Activated CD4-positive, CD25-positive, alpha-beta regulatory T cell treated with anti-CD3 and anti-CD28 coated beads, Interleukin-2, amount 50 U/mL, for 72 hours (primary cell): ENCODE data around the gene ZCCHC2.

ENCODE experiments used
- DNase-seq: peaks from one replicate; pipeline ENCODE4 v3.0.0; 2021

ZCCHC2 gene

GRCh38 chr18:62539284-62540165 lies 16.7 kb downstream of the ZCCHC2 start:
- DNase-seq, result no peak

DNA sequence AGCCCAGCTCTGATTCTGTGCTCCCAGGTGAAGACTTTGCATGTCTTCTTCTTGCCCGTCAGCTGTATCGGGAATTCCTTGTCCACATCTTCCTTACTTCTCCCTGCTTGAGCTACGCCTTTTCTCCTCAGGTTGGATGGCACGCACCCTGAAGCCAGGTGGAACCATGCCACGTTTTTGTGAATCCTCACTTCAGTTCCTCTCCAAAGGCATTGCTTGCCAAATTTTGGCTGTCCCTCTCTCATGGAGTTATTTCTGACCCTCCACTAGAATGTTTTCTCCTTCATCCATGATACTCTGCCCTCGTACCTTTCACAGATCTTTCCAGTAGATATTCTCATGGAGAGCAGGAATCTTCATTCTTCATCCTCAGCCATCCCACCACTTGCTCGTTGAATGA lies 20.2 kb downstream of the ZCCHC2 start:
- DNase-seq, result no peak

DNA sequence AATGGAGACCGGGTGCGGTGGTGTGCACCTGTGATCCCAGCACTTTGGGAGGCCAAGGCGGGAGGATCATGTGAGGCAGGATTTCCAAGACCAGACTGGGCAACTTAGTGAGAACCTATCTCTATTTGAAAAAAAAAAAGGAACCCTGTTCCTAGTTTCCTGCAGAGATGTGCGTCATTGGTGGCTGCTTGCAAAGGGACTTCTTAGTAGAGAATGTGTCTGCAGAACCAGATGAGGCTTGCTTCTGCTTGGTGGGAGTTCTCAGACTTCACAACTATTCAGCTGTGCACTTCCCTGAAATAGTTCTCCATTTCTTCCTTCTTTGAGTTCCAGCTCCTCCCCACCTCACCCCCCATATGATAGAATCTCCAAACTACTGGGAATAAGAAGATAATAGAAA lies 22.3 kb downstream of the ZCCHC2 start:
- no peak for DNase-seq

- DNase-seq, result no peak
Measured at GRCh38 chr18:62549755-62550154, 26.9 kb downstream of the ZCCHC2 start.

GRCh38 chr18:62550746-62551145 lies 27.9 kb downstream of the ZCCHC2 start:
- DNase-seq, result no peak

GRCh38 chr18:62551972-62552513 lies 29.2 kb downstream of the ZCCHC2 start:
- DNase-seq, result no peak

GRCh38 chr18:62554061-62554815 lies 31.4 kb downstream of the ZCCHC2 start:
- no peak for DNase-seq

DNA sequence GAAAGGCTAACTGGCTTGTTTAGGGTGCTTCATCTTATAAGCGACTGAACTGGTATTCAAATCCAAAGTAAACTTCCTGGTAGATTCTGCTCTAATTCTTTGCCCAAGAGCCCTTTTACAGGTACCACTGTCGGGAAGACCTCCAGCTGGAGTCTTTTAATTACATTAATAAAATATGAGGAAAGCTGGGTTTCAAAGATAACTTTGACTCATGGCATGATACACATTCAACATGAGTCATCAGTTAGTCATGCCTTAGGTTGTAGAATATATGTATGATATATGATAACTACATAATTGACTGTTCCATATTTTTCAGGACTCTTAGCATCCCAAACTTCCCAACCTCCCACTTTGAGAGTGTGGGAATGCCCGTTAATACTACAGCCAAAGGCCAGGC lies 32.3 kb downstream of the ZCCHC2 start:
- no peak for DNase-seq

GRCh38 chr18:62556397-62556796 lies 33.6 kb downstream of the ZCCHC2 start:
- DNase-seq, result no peak

- DNase-seq, result no peak
Measured at GRCh38 chr18:62558015-62558663, 35.3 kb downstream of the ZCCHC2 start.

DNA sequence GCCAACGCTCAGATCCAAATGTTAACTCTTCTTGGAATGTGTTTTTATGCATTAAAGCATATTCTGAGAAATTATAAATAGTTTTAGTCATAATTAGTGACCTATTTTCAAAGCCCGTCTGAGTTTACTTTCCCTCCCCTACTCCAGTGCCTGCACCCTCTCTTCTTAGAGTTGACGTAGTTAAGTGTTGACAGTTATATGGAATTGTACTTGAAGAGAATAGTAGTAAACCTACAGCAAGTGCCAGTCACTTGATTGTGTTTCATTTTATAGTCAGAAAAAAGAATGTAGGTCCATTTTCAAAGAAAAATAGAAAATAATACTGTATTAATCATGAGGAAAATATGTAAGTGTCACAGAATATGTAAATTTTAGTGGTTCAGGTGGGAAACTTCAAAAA lies 41.2 kb downstream of the ZCCHC2 start:
- no peak for DNase-seq

- DNase-seq, result no peak
Measured at GRCh38 chr18:62566199-62566598, 43.4 kb downstream of the ZCCHC2 start.

DNA sequence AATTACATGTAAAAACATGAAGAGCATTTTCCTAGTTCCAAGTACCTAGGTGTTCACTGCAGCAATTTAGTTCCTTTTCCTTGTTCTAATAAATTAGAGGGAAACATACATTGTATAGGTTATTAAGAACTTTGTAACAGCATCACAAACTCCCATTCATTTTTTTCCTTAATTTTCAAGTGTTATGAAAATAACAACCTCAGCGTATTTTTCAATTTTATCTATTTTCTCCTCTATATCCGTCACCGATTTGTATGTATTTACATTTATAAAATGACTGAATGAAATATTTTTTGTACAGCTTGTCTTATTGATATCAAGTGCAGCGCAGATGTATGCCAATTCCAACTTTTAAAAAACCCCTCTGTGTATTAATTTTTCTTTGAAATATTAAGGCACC lies 44.0 kb downstream of the ZCCHC2 start:
- no peak for DNase-seq

GRCh38 chr18:62569081-62569655 lies 46.3 kb downstream of the ZCCHC2 start:
- no peak for DNase-seq

- no peak for DNase-seq
Measured at GRCh38 chr18:62571037-62571436, 48.2 kb downstream of the ZCCHC2 start.

DNA sequence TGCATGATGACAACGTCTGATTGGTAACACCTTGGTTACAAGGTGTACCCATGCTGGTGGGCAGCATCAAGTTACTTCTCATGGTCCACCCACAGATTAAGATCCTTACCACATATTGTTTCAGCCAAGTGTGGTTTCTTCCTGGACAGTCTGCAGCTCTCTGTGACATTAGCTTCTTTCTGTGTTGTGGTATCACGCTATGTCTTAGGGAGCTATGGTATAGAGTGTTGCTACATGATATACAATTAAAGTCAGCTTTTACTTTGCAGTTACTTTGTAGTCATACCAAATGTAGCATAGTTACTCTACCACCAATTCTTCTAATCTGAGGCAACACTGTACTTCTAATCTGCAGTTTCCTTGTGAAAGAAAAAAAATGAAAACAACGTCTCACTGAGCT lies 48.8 kb downstream of the ZCCHC2 start:
- no peak for DNase-seq

DNA sequence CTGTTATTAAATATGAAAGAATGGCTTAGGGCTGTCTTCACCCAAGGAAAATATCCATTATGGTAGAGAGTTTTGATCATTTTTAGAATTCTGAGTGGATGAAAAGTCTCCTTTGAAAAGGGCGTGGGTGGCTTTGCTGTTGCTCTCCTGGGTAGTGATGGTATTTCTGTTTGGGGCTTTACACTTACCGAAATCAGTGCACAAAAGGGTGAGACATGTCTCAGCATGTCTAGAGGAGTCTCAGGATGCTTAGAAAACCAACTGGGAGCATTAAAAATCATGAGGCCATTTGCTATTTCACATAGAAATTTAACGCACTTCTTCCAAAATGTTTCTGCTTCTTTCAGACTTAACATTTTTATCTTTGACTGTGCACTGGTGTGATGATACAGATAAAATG lies 49.6 kb downstream of the ZCCHC2 start:
- DNase-seq, result no peak

GRCh38 chr18:62574776-62575175 lies 52.0 kb downstream of the ZCCHC2 start:
- no peak for DNase-seq

DNA sequence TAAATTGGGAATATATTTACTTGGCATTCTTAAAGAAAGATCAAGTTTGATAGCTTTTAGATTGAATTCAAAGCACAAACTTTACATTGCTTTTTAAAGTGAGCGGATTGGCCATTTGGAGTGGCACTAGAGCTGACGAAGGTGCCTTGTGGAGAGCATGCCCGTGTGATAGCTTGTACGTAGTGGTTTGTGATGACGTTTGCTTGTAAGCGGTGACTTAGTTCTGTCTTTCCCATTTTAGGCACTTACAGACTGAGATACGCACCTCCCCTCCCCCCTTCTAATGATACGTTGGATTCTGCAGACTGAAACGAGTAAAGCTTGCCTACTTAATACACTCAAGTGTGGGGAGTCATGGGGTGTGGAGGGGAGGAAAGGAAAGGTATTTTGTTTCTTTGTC lies 53.4 kb downstream of the ZCCHC2 start:
- no peak for DNase-seq

- DNase-seq, result no peak
Measured at GRCh38 chr18:62576845-62577512, 54.2 kb downstream of the ZCCHC2 start.

GRCh38 chr18:62577765-62578164 lies 54.9 kb downstream of the ZCCHC2 start:
- DNase-seq, result no peak

GRCh38 chr18:62578980-62579511 lies 56.2 kb downstream of the ZCCHC2 start:
- no peak for DNase-seq
